PC-9 (cell line): ENCODE data around the gene SYPL2. TPM values are rescaled to one million over a fixed set of nuclear protein-coding genes. Genes with fewer than 3 reads are reported as not detected.

Experiments used
- BruUV-seq: library from RNA; stranded (reverse); fragments of 400-500 nt; replicated peaks from 2 replicates; lab custom pipeline; 2021; lab: Mats Ljungman, UMichigan
- CTCF ChIA-PET: fragments of 300-600 bp; sonication (Branson Sonifier 250); formaldehyde crosslinking; loops from one replicate; lab custom pipeline; 2022; ENCODE audit warnings: antibody characterized with exemption; lab: Charles Lee
- POLR2A ChIA-PET: fragments of 300-600 bp; sonication (Branson Sonifier 250); formaldehyde crosslinking; loops from one replicate; lab custom pipeline; 2022; ENCODE audit warnings: antibody characterized with exemption; ENCODE audit not compliant: unreplicated experiment; lab: Charles Lee
- DNase-seq, 2 experiments: peaks; one replicate each; pipeline versions ENCODE4 v3.0.0 to v3.0.0-alpha.2; 2015 to 2022; ENCODE audit warnings: mixed read lengths in 1 of 2
- H2AFZ ChIP-seq: fragments of 200-600 bp; sonication (generic); 2 replicates; pipeline ENCODE4 v1.8.1; 2017; ENCODE audit warnings: antibody characterized with exemption
- H3F3A ChIP-seq: fragments of 200-600 bp; sonication (generic); 2 replicates; pipeline ENCODE4 v1.8.1; 2017; ENCODE audit warnings: antibody characterized with exemption, mild to moderate bottlenecking, low read depth; ENCODE audit not compliant: insufficient read depth
- H3K27ac ChIP-seq: fragments of 200-600 bp; sonication (generic); 2 replicates; pipeline ENCODE4 v1.6.1; 2016; ENCODE audit warnings: mixed run types
- H3K27me3 ChIP-seq: fragments of 200-600 bp; sonication (generic); 2 replicates; pipeline ENCODE4 v1.6.1; 2016; ENCODE audit warnings: low read depth, mixed run types; ENCODE audit not compliant: insufficient read depth
- H3K36me3 ChIP-seq: fragments of 200-600 bp; sonication (generic); 2 replicates; pipeline ENCODE4 v1.6.1; 2016; ENCODE audit warnings: low read depth, mixed run types
- H3K4me1 ChIP-seq: fragments of 200-600 bp; sonication (generic); replicated peaks from 2 replicates; pipeline ENCODE4 v1.6.1; 2016; ENCODE audit warnings: mixed run types; ENCODE audit not compliant: insufficient read depth
- H3K4me2 ChIP-seq: fragments of 200-600 bp; sonication (generic); 2 replicates; pipeline ENCODE4 v1.6.1; 2017; ENCODE audit warnings: mixed run types
- H3K4me3 ChIP-seq: fragments of 200-600 bp; sonication (generic); 2 replicates; pipeline ENCODE4 v1.6.1; 2016; ENCODE audit warnings: mixed run types
- H3K79me2 ChIP-seq: fragments of 200-600 bp; sonication (generic); 2 replicates; pipeline ENCODE4 v1.6.1; 2017; ENCODE audit warnings: low read depth, mixed run types
- H3K9me2 ChIP-seq: fragments of 200-600 bp; sonication (generic); 2 replicates; pipeline ENCODE4 v1.8.1; 2017; ENCODE audit warnings: mild to moderate bottlenecking; ENCODE audit not compliant: insufficient read depth
- H3K9me3 ChIP-seq: fragments of 200-600 bp; sonication (generic); 2 replicates; pipeline ENCODE4 v1.8.1; 2016; ENCODE audit warnings: low read depth; ENCODE audit not compliant: insufficient read depth
- H4K20me1 ChIP-seq: fragments of 200-600 bp; sonication (generic); 2 replicates; pipeline ENCODE4 v1.8.1; 2017; ENCODE audit not compliant: insufficient read depth
- EZH2 ChIP-seq: fragments of 200-600 bp; sonication (generic); IDR thresholded peaks from 2 replicates; pipeline ENCODE4 v1.8.0; 2017; ENCODE audit warnings: antibody characterized with exemption, low read depth
- intact Hi-C: fragments of 100-400 bp; cut with micrococcal nuclease; formaldehyde crosslinking; loops from one replicate; pipeline ENCODE4 v1.10.0; 2022; ENCODE audit not compliant: unreplicated experiment
- total RNA-seq: library from RNA; stranded (reverse); gene quantifications from 2 replicates; pipeline ENCODE4 v1.2.3, GENCODE V29; 2021
- TF ChIP-seq, protein P1 (sequence below): fragments of 200-600 bp; sonication (generic); conservative IDR thresholded peaks from 2 replicates; pipeline ENCODE4 v1.6.1; 2017; ENCODE audit warnings: mixed run types, antibody characterized with exemption, mild to moderate bottlenecking, moderate library complexity

The SYPL2 gene
- total RNA-seq, 1 experiment from 2014 or later: 0.09 TPM

GRCh38 chr1:109490029-109490933, 23.9 kb downstream of the SYPL2 start:
- no peaks in the 10 kb centered on the region; the same call in 1 of the 2 replicates for H4K20me1 ChIP-seq
- H3K4me1 ChIP-seq: peaks cover 11% of the 10 kb centered on the region
- BruUV-seq: no TSS peak
- H3K4me3 ChIP-seq: no peak overlapping the region
- H3K9me3 ChIP-seq: no peaks in the 10 kb centered on the region
- peaks cover 14% of the 10 kb centered on the region; the same call in 1 of the 2 replicates for H3F3A ChIP-seq
- H3K79me2 ChIP-seq: peaks cover 9% of the 10 kb centered on the region
- no peaks in the 10 kb centered on the region for H3K36me3 ChIP-seq
- H2AFZ ChIP-seq: no peak overlapping the region
- H3K4me2 ChIP-seq: no peak overlapping the region
- TF ChIP-seq, protein P1, sequence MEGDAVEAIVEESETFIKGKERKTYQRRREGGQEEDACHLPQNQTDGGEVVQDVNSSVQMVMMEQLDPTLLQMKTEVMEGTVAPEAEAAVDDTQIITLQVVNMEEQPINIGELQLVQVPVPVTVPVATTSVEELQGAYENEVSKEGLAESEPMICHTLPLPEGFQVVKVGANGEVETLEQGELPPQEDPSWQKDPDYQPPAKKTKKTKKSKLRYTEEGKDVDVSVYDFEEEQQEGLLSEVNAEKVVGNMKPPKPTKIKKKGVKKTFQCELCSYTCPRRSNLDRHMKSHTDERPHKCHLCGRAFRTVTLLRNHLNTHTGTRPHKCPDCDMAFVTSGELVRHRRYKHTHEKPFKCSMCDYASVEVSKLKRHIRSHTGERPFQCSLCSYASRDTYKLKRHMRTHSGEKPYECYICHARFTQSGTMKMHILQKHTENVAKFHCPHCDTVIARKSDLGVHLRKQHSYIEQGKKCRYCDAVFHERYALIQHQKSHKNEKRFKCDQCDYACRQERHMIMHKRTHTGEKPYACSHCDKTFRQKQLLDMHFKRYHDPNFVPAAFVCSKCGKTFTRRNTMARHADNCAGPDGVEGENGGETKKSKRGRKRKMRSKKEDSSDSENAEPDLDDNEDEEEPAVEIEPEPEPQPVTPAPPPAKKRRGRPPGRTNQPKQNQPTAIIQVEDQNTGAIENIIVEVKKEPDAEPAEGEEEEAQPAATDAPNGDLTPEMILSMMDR: peak; percentile 88
- TF ChIP-seq EZH2: no peak
- H3K9me2 ChIP-seq: no peaks in the 10 kb centered on the region
- H3K27ac ChIP-seq: no peak overlapping the region
- ChIA-PET POLR2A (no interaction called here), CTCF (interaction anchor here (0.5 to 3.5 kb wide), 7 partner anchors 39 to 1822 kb away, joined by 3 to 25 read pairs (median 4); no protein-coding TSS in a partner anchor)
- DNase-seq: peak; percentile 55 to 61
- intact Hi-C loops: no loop called here
- H3K27me3 ChIP-seq: no peaks in the 10 kb centered on the region

DNA sequence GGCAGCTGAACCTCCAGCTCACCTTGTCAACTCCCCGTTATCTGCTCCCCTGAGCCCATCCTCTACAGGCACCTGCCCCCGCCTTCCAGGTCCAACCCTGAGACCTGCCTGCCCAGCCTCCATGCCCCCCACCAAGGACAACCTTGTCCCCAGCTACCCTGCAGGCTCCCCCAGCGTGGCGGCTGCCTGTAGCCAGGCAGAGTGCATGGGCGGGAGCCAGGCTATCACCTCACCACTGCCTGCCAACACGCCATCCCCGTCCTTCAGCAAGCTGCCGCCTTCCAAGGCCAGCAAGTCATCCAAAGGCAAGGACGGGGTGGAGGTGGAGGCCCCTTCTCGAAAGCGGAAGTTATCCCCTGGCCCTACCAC, 24.6 kb downstream of the SYPL2 start:
- POLR2A ChIA-PET: no interaction called here
- no TSS peak for BruUV-seq

GRCh38 chr1:109491372-109491771, 25.0 kb downstream of the SYPL2 start:
- no peak overlapping the region for H3K4me2 ChIP-seq
- no TSS peak for BruUV-seq
- H3K27ac ChIP-seq: no peak overlapping the region
- no peaks in the 10 kb centered on the region for H3K27me3 ChIP-seq
- no peak for TF ChIP-seq EZH2
- TF ChIP-seq, protein P1: no peak
- no peaks in the 10 kb centered on the region for H3K9me2 ChIP-seq
- intact Hi-C loops: no loop called here
- no peaks in the 10 kb centered on the region; the same call in 1 of the 2 replicates for H4K20me1 ChIP-seq
- ChIA-PET POLR2A (no interaction called here), CTCF (interaction anchor here (1.1 to 3.5 kb wide), 2 partner anchors 41 to 43 kb away, joined by 5 to 25 read pairs; no protein-coding TSS in a partner anchor)
- DNase-seq: no peak
- H3F3A ChIP-seq: peaks cover 14% of the 10 kb centered on the region; the same call in 1 of the 2 replicates
- no peak overlapping the region for H2AFZ ChIP-seq
- H3K36me3 ChIP-seq: 0 out of 2 replicates have a peak, but pooled peaks cover 9% of the 10 kb centered on the region
- H3K4me3 ChIP-seq: no peak overlapping the region
- H3K4me1 ChIP-seq: peaks cover 11% of the 10 kb centered on the region
- H3K9me3 ChIP-seq: no peaks in the 10 kb centered on the region
- H3K79me2 ChIP-seq: peaks cover 19% of the 10 kb centered on the region

More for the DNA sequence above, 24.6 kb downstream of the SYPL2 start:
- TF ChIP-seq, protein P1: peak; percentile 45; the same call in 1 of the 2 replicates
- no peak for TF ChIP-seq EZH2
- Histone ChIP-seq H3K79me2 (peaks cover 16% of the 10 kb centered on the region), H3K27me3 (no peaks in the 10 kb centered on the region), H3F3A (peaks cover 14% of the 10 kb centered on the region; the same call in 1 of the 2 replicates), H2AFZ (no peak overlapping the region), H3K4me3 (no peak overlapping the region), H3K4me1 (peaks cover 11% of the 10 kb centered on the region), H3K36me3 (0 out of 2 replicates have a peak, but pooled peaks cover 5% of the 10 kb centered on the region), H4K20me1 (no peaks in the 10 kb centered on the region; the same call in 1 of the 2 replicates), H3K9me3 (no peaks in the 10 kb centered on the region), H3K27ac (no peak overlapping the region), H3K4me2 (no peak overlapping the region), H3K9me2 (no peaks in the 10 kb centered on the region)
- intact Hi-C loops: no loop called here
- CTCF ChIA-PET: interaction anchor here (0.6 to 3.5 kb wide), 6 partner anchors 38 to 1823 kb away, joined by 3 to 25 read pairs (median 4); no protein-coding TSS in a partner anchor
- no peak for DNase-seq
